Stimulated activated naive CD8-positive, alpha-beta T cell treated with anti-CD3 and anti-CD28 coated beads, Interleukin-15, amount 100 ng/mL, for 72 hours (primary cell): Measurements from ENCODE around the gene HTRA1.

ENCODE experiments used
- ATAC-seq: fragments of 150-1000 bp; cut with Tn5 transposase; 2 replicates; pipeline ENCODE4 v1.10.0; 2021; ENCODE audit warnings: mild to moderate bottlenecking, moderate library complexity
- DNase-seq, 2 donors: peaks; one replicate each; pipeline ENCODE4 v3.0.0; 2021 to 2022
- H3K27ac Mint-ChIP-seq, 2 donors: one replicate each; pipeline ENCODE4 v1.8.0; 2022; ENCODE audit warnings: mild to moderate bottlenecking in 2 of 2, mixed read lengths in 2 of 2, moderate library complexity in 2 of 2
- H3K27me3 Mint-ChIP-seq: one replicate; pipeline ENCODE4 v1.8.0; 2022; ENCODE audit warnings: mixed read lengths
- H3K4me1 Mint-ChIP-seq: one replicate; pipeline ENCODE4 v1.8.0; 2022; ENCODE audit warnings: mild to moderate bottlenecking, mixed read lengths
- H3K4me3 Mint-ChIP-seq, 2 donors: one replicate each; pipeline ENCODE4 v1.8.0; 2022; ENCODE audit warnings: mild to moderate bottlenecking in 2 of 2, mixed read lengths in 2 of 2, moderate library complexity in 1 of 2
- H3K9me3 Mint-ChIP-seq, 2 donors: one replicate each; pipeline ENCODE4 v1.8.0; 2022; ENCODE audit warnings: mixed read lengths in 2 of 2

HTRA1 gene

GRCh38 chr10:122508021-122508420, 46.7 kb downstream of the HTRA1 start:
- ATAC-seq (peak; percentile 11), DNase-seq (no peak)
- Mint-ChIP-seq H3K9me3 (no peaks in the 10 kb centered on the region), H3K4me3 (no peak overlapping the region), H3K27ac (no peak overlapping the region), H3K4me1 (no peaks in the 10 kb centered on the region), H3K27me3 (peaks cover 26% of the 10 kb centered on the region)

- Mint-ChIP-seq H3K27me3 (peaks cover 31% of the 10 kb centered on the region), H3K4me1 (peaks cover 4% of the 10 kb centered on the region), H3K9me3 (no peaks in the 10 kb centered on the region), H3K27ac (peak overlapping the region in 1 of 2 donors; percentile 62), H3K4me3 (no peak overlapping the region)
- ATAC-seq = no peak
- DNase-seq = no peak
Measured at GRCh38 chr10:122509323-122509722, 48.0 kb downstream of the HTRA1 start.

- DNase-seq = no peak
- H3K4me1 Mint-ChIP-seq = peaks cover 14% of the 10 kb centered on the region
Measured at GRCh38 chr10:122510326-122510725, 49.0 kb downstream of the HTRA1 start.

DNA sequence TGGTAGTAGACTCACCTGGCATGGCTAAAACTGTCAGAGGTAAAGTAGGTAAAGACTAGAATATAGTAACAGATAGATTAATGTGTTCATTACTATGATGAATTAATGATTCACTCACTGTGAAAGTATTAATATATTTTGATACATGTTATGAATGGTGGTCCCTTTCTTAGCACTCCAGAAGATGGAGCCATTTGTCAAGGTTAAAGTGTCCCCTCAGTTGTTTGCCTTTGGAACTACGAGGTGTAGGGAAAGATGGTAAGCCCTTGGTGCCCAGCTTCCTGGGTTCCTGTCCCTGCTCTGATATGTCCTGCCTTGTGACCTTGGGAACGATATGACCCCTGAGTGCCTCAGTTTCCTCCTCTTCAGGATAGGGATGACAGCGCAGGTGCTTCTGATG, 49.4 kb downstream of the HTRA1 start:
- Mint-ChIP-seq H3K27ac (no peak overlapping the region), H3K4me1 (peaks cover 18% of the 10 kb centered on the region)
- ATAC-seq = no peak

More at GRCh38 chr10:122510326-122510725, 49.0 kb downstream of the HTRA1 start:
- Mint-ChIP-seq H3K27ac (no peak overlapping the region), H3K9me3 (no peaks in the 10 kb centered on the region), H3K27me3 (peaks cover 38% of the 10 kb centered on the region), H3K4me3 (no peak overlapping the region)
- no peak for ATAC-seq

GRCh38 chr10:122513053-122513452, 51.7 kb downstream of the HTRA1 start:
- no peak for DNase-seq
- ATAC-seq = no peak
- Mint-ChIP-seq H3K4me1 (peaks cover 37% of the 10 kb centered on the region), H3K4me3 (no peak overlapping the region), H3K27ac (no peak overlapping the region), H3K27me3 (peaks cover 53% of the 10 kb centered on the region), H3K9me3 (no peaks in the 10 kb centered on the region)

More for the DNA sequence above, 49.4 kb downstream of the HTRA1 start:
- no peak overlapping the region for H3K4me3 Mint-ChIP-seq
- peaks cover 38% of the 10 kb centered on the region for H3K27me3 Mint-ChIP-seq
- H3K9me3 Mint-ChIP-seq = no peaks in the 10 kb centered on the region
- no peak for DNase-seq

DNA sequence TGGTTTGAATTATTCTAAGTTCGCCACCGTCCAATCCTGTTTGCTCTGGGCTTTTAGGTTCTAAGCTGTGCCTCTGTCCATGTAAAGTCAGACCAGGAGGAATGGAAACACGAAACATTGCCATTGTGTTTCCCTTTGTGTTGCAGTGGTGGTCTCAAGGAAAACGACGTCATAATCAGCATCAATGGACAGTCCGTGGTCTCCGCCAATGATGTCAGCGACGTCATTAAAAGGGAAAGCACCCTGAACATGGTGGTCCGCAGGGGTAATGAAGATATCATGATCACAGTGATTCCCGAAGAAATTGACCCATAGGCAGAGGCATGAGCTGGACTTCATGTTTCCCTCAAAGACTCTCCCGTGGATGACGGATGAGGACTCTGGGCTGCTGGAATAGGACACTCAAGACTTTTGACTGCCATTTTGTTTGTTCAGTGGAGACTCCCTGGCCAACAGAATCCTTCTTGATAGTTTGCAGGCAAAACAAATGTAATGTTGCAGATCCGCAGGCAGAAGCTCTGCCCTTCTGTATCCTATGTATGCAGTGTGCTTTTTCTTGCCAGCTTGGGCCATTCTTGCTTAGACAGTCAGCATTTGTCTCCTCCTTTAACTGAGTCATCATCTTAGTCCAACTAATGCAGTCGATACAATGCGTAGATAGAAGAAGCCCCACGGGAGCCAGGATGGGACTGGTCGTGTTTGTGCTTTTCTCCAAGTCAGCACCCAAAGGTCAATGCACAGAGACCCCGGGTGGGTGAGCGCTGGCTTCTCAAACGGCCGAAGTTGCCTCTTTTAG, 52.9 kb downstream of the HTRA1 start:
- no peak overlapping the region for H3K27ac Mint-ChIP-seq
- H3K9me3 Mint-ChIP-seq = no peaks in the 10 kb centered on the region
- H3K27me3 Mint-ChIP-seq = peaks cover 55% of the 10 kb centered on the region
- DNase-seq (no peak), ATAC-seq (no peak)
- H3K4me1 Mint-ChIP-seq = peaks cover 37% of the 10 kb centered on the region
- H3K4me3 Mint-ChIP-seq = no peak overlapping the region

- Mint-ChIP-seq H3K27me3 (peaks cover 54% of the 10 kb centered on the region), H3K27ac (peak overlapping the region in 1 of 2 donors; percentile 76), H3K4me1 (peaks cover 37% of the 10 kb centered on the region), H3K4me3 (no peak overlapping the region), H3K9me3 (no peaks in the 10 kb centered on the region)
- DNase-seq (no peak), ATAC-seq (no peak)
Measured at GRCh38 chr10:122515022-122515424, 53.7 kb downstream of the HTRA1 start.

- DNase-seq = peak; percentile 71 to 83
- Mint-ChIP-seq H3K4me1 (peaks cover 40% of the 10 kb centered on the region), H3K9me3 (no peaks in the 10 kb centered on the region), H3K27me3 (peaks cover 47% of the 10 kb centered on the region), H3K27ac (no peak overlapping the region), H3K4me3 (peak overlapping the region in 1 of 2 donors; percentile 20)
- peak; percentile 97 for ATAC-seq
Measured at GRCh38 chr10:122515588-122516231, 54.4 kb downstream of the HTRA1 start.

- peaks cover 44% of the 10 kb centered on the region for H3K4me1 Mint-ChIP-seq
- ATAC-seq = no peak
- peaks cover 47% of the 10 kb centered on the region for H3K27me3 Mint-ChIP-seq
- no peak for DNase-seq
- H3K9me3 Mint-ChIP-seq = no peaks in the 10 kb centered on the region
- H3K4me3 Mint-ChIP-seq = peak overlapping the region in 1 of 2 donors; percentile 6
- peak overlapping the region in 1 of 2 donors; percentile 16 for H3K27ac Mint-ChIP-seq
Measured at GRCh38 chr10:122516734-122517133, 55.4 kb downstream of the HTRA1 start.

- peaks cover 45% of the 10 kb centered on the region for H3K27me3 Mint-ChIP-seq
- ATAC-seq (no peak), DNase-seq (no peak)
- H3K27ac Mint-ChIP-seq = peak overlapping the region in 1 of 2 donors; percentile 64
- H3K9me3 Mint-ChIP-seq = no peaks in the 10 kb centered on the region
- no peak overlapping the region for H3K4me3 Mint-ChIP-seq
- peaks cover 42% of the 10 kb centered on the region for H3K4me1 Mint-ChIP-seq
Measured at GRCh38 chr10:122519144-122519543, 57.8 kb downstream of the HTRA1 start.

- Mint-ChIP-seq H3K27ac (no peak overlapping the region), H3K4me3 (no peak overlapping the region), H3K27me3 (peaks cover 45% of the 10 kb centered on the region), H3K4me1 (peaks cover 35% of the 10 kb centered on the region), H3K9me3 (no peaks in the 10 kb centered on the region)
- DNase-seq (no peak), ATAC-seq (no peak)
Measured at GRCh38 chr10:122519873-122520272, 58.5 kb downstream of the HTRA1 start.

DNA sequence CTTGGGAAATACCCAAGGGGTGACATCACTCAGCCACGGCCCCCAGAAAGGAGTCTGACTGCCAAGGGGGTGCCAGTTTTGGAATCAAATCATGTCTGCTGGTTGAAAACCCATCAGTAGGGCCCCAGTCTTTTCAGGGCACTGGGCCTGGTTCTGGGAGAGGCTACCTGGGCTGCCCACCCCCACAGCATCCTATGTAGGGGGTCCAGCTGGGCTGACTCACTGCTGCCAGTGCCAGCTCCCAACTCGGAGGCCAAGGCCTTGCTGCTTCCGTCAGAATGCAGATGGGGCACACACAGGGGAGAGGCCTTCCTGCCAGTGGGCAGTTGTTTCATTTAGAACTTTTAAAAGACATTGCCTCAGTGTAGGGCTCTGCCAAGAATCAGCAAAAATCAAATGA, 59.7 kb downstream of the HTRA1 start:
- Mint-ChIP-seq H3K4me1 (peaks cover 28% of the 10 kb centered on the region), H3K27ac (peak overlapping the region in 1 of 2 donors; percentile 27), H3K27me3 (peaks cover 54% of the 10 kb centered on the region), H3K4me3 (no peak overlapping the region), H3K9me3 (no peaks in the 10 kb centered on the region)
- ATAC-seq (no peak), DNase-seq (no peak)

DNA sequence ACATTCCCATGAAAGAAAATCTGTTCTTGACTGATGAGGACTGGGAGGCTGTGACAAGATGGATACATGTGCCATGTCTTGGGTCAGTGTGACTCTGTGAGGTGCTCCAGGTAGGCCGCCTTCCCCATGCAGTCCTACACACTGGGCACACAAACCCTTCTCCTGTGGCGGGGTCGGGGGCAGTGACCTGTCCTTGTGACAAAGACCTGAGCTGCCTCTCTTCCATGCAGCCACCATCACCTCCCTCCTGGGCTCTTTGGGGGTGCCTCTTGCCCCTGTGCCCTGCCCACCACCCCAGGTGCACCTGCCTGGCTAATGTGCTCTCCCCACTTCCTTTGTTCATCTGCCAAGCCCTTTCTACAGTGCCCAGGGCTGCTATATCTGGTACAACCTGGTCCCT, 63.5 kb downstream of the HTRA1 start:
- H3K4me3 Mint-ChIP-seq = no peak overlapping the region
- ATAC-seq = peak; percentile 23
- no peak overlapping the region for H3K27ac Mint-ChIP-seq
- H3K9me3 Mint-ChIP-seq = no peaks in the 10 kb centered on the region
- no peak for DNase-seq
- peaks cover 27% of the 10 kb centered on the region for H3K27me3 Mint-ChIP-seq
- peaks cover 12% of the 10 kb centered on the region for H3K4me1 Mint-ChIP-seq

- Mint-ChIP-seq H3K27ac (no peak overlapping the region), H3K4me1 (peaks cover 9% of the 10 kb centered on the region), H3K27me3 (peaks cover 36% of the 10 kb centered on the region), H3K4me3 (no peak overlapping the region), H3K9me3 (no peaks in the 10 kb centered on the region)
- DNase-seq = no peak
- ATAC-seq = no peak
Measured at GRCh38 chr10:122525788-122526187, 64.4 kb downstream of the HTRA1 start.

DNA sequence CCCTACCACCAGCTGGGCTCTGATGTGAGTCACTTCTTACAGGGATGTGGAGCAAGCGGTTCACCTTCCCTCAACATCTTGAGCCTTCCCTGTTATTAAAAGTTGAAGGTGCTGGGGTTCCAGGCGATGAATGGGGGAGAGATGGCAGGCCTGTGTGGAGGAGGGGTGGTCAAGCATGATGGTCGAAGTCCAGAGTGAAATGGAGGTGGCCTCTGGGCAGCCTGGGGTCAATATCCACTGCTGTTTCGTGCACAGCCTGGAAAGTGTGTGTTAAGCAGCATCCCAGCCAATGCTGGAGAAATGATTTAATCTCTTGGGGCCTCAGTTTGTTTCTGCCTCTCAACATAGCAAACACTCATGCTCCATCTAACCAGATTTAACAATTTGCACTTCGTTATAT, 65.5 kb downstream of the HTRA1 start:
- Mint-ChIP-seq H3K27me3 (peaks cover 47% of the 10 kb centered on the region), H3K4me3 (no peak overlapping the region), H3K4me1 (peaks cover 5% of the 10 kb centered on the region), H3K27ac (no peak overlapping the region), H3K9me3 (no peaks in the 10 kb centered on the region)
- ATAC-seq (no peak), DNase-seq (no peak)

GRCh38 chr10:122530177-122530576, 68.8 kb downstream of the HTRA1 start:
- ATAC-seq (no peak), DNase-seq (no peak)
- no peak overlapping the region for H3K4me3 Mint-ChIP-seq
- H3K27me3 Mint-ChIP-seq = peaks cover 32% of the 10 kb centered on the region
- H3K4me1 Mint-ChIP-seq = peaks cover 2% of the 10 kb centered on the region
- no peaks in the 10 kb centered on the region for H3K9me3 Mint-ChIP-seq
- no peak overlapping the region for H3K27ac Mint-ChIP-seq
